GM19239 (cell line): Measurements from ENCODE around the gene GRIN2C.
"Not testable (repeated sequence)": the region's sequence is repeated elsewhere in the genome, so short reads cannot be mapped to it uniquely, and the experiment has no call there.

Experiments used
- DNase-seq: peaks from one replicate; pipeline ENCODE4 v3.0.0; 2011; ENCODE audit warnings: low spot score; ENCODE audit not compliant: insufficient read length
- FAIRE-seq: peaks from 2 replicates; lab custom pipeline; 2011; peaks lifted over from hg19 to GRCh38; lab: Jason Lieb, UNC

The GRIN2C gene

GRCh38 chr17:74881073-74881472 lies 21.4 kb upstream of the GRIN2C start:
- no peak for FAIRE-seq

GRCh38 chr17:74879308-74879707 lies 19.6 kb upstream of the GRIN2C start:
- FAIRE-seq: no peak

More at GRCh38 chr17:74881073-74881472, 21.4 kb upstream of the GRIN2C start:
- DNase-seq: no peak

GRCh38 chr17:74878658-74879057 lies 19.0 kb upstream of the GRIN2C start:
- DNase-seq: no peak
- no peak for FAIRE-seq

More at GRCh38 chr17:74879308-74879707, 19.6 kb upstream of the GRIN2C start:
- no peak for DNase-seq

GRCh38 chr17:74877592-74878548 lies 18.2 kb upstream of the GRIN2C start:
- no peak for DNase-seq
- no peak for FAIRE-seq

GRCh38 chr17:74875977-74876593 lies 16.4 kb upstream of the GRIN2C start:
- DNase-seq: no peak
- FAIRE-seq: no peak

- no peak for DNase-seq
- no peak for FAIRE-seq
Observed at GRCh38 chr17:74875155-74875976, 15.7 kb upstream of the GRIN2C start.

- DNase-seq (no peak), FAIRE-seq (no peak)
Observed at GRCh38 chr17:74874615-74875037, 14.9 kb upstream of the GRIN2C start.

GRCh38 chr17:74873874-74874614 lies 14.4 kb upstream of the GRIN2C start:
- FAIRE-seq: peak; percentile 28
- DNase-seq: no peak

GRCh38 chr17:74873037-74873873 lies 13.6 kb upstream of the GRIN2C start:
- peak; percentile 93 for FAIRE-seq
- peak; percentile 98 for DNase-seq

- no peak for DNase-seq
- no peak for FAIRE-seq
Observed at GRCh38 chr17:74872313-74873036, 12.8 kb upstream of the GRIN2C start, which contains the start of gene FDXR. Gene FDXR (minus strand): TSS chr17:74872994. CDS start chr17:74872944, 50 bp downstream.

GRCh38 chr17:74871356-74872076 lies 11.8 kb upstream of the GRIN2C start:
- no peak for DNase-seq

GRCh38 chr17:74870512-74870911 lies 10.8 kb upstream of the GRIN2C start:
- FAIRE-seq (no peak), DNase-seq (no peak)

More at GRCh38 chr17:74871356-74872076, 11.8 kb upstream of the GRIN2C start:
- no peak for FAIRE-seq

- FAIRE-seq, DNase-seq: not testable (repeated sequence)
Observed at GRCh38 chr17:74870028-74870427, 10.3 kb upstream of the GRIN2C start.

GRCh38 chr17:74868908-74869255 lies 9.2 kb upstream of the GRIN2C start:
- no peak for DNase-seq

GRCh38 chr17:74868251-74868907 lies 8.7 kb upstream of the GRIN2C start:
- DNase-seq (no peak), FAIRE-seq (no peak)

More at GRCh38 chr17:74868908-74869255, 9.2 kb upstream of the GRIN2C start:
- FAIRE-seq: no peak

GRCh38 chr17:74866198-74866835 lies 6.6 kb upstream of the GRIN2C start:
- no peak for FAIRE-seq

More at GRCh38 chr17:74866198-74866835, 6.6 kb upstream of the GRIN2C start:
- no peak for DNase-seq
